K562 (cell line): Measurements from ENCODE around the gene RALGAPB. TPM values are rescaled to one million over a fixed set of nuclear protein-coding genes. Genes with fewer than 3 reads are reported as not detected.

Experiments
- ATAC-seq: fragments of 200-7000 bp; cut with Tn5 transposase; 3 replicates; pipeline ENCODE4 v1.9.1; 2020; ENCODE audit warnings: moderate library complexity
- BruUV-seq: library from RNA; stranded (reverse); fragments of 400-500 nt; replicated peaks from 2 replicates; lab custom pipeline; 2021; lab: Mats Ljungman, UMichigan
- CTCF ChIA-PET: fragments of 300-600 bp; formaldehyde crosslinking; extraction: SDS; loops from one replicate; lab custom pipeline; 2021; ENCODE audit warnings: low intra/inter-chr PET ratio; lab: Yijun Ruan, JAX
- POLR2A ChIA-PET: fragments of 300-600, 350-650 bp; sonication (Branson Sonifier 250); formaldehyde crosslinking; extraction: SDS; loops from one replicate; lab custom pipeline; 2021; ENCODE audit warnings: antibody characterized with exemption, inconsistent platforms; lab: Yijun Ruan, JAX
- DNase-seq, 4 experiments: peaks; one replicate each; pipeline versions ENCODE4 v3.0.0 to v3.0.0-alpha.2; 2011 to 2018; ENCODE audit warnings: low spot score in 3 of 4, mixed read lengths in 3 of 4; ENCODE audit errors: extremely low read depth in 1 of 4
- FAIRE-seq: peaks from 2 replicates; lab custom pipeline; 2011; peaks lifted over from hg19 to GRCh38; lab: Jason Lieb, UNC
- H2AFZ ChIP-seq: 2 replicates; pipeline ENCODE4 v1.6.0; 2011; ENCODE audit warnings: low read depth, low read length, control low read depth, inconsistent platforms
- H3K27ac ChIP-seq: fragments of 200-600 bp; 3 replicates; pipeline ENCODE4 v1.8.0; 2011; ENCODE audit warnings: low read depth, mild to moderate bottlenecking, control low read depth, inconsistent platforms, low read length, moderate library complexity, mixed read lengths; ENCODE audit errors: extremely low read depth
- H3K27me3 ChIP-seq, 2 experiments: fragments of 300-600 bp in 1 of 2; 2 replicates in 1 of 2; 3 replicates in 1 of 2; pipeline versions ENCODE4 v1.6.0 to v1.8.0; 2011; ENCODE audit warnings: inconsistent platforms in 2 of 2, low read length in 2 of 2, mild to moderate bottlenecking in 1 of 2, mixed read lengths in 1 of 2, moderate library complexity in 1 of 2; ENCODE audit not compliant: control insufficient read depth in 2 of 2, insufficient read depth in 2 of 2
- H3K36me3 ChIP-seq: fragments of 300-600 bp; 3 replicates; pipeline ENCODE4 v1.8.0; 2011; ENCODE audit warnings: mild to moderate bottlenecking, low read length, inconsistent platforms; ENCODE audit not compliant: control insufficient read depth, insufficient read depth
- H3K4me1 ChIP-seq, 2 experiments: fragments of 200-600 bp in 1 of 2; replicated peaks in 1 of 2; 2 replicates in 1 of 2; 3 replicates in 1 of 2; pipeline versions ENCODE4 v1.5.1 to v1.8.0; 2011; ENCODE audit warnings: inconsistent platforms in 2 of 2, low read length in 2 of 2, mild to moderate bottlenecking in 1 of 2, mixed read lengths in 1 of 2, moderate library complexity in 1 of 2; ENCODE audit not compliant: control insufficient read depth in 2 of 2, insufficient read depth in 2 of 2
- H3K4me2 ChIP-seq: 2 replicates; pipeline ENCODE4 v1.6.1; 2011; ENCODE audit warnings: low read length, control low read depth, inconsistent platforms, mixed read lengths; ENCODE audit not compliant: insufficient read depth
- H3K4me3 ChIP-seq: fragments of 200-600 bp; sonication (generic), shearing (Covaris generic); 2 replicates; pipeline ENCODE4 v1.5.1; 2016; ENCODE audit warnings: control low read depth, inconsistent platforms
- H3K79me2 ChIP-seq: fragments of 200-600 bp; 3 replicates; pipeline ENCODE4 v1.8.0; 2011; ENCODE audit warnings: low read length, inconsistent platforms; ENCODE audit not compliant: control insufficient read depth, insufficient read depth
- H3K9ac ChIP-seq, 2 experiments: 2 replicates each; pipeline versions ENCODE4 v1.6.0 to v1.6.1; 2011; ENCODE audit warnings: low read depth in 2 of 2, low read length in 2 of 2, control low read depth in 1 of 2, inconsistent platforms in 1 of 2, mild to moderate bottlenecking in 1 of 2, mixed read lengths in 1 of 2; ENCODE audit not compliant: insufficient read depth in 1 of 2
- H3K9me1 ChIP-seq: one replicate; pipeline ENCODE4 v1.6.0; 2011; ENCODE audit warnings: inconsistent platforms, mild to moderate bottlenecking, low read length, moderate library complexity; ENCODE audit not compliant: control insufficient read depth, insufficient read depth
- H3K9me3 ChIP-seq: replicated peaks from 2 replicates; pipeline ENCODE4 v1.5.1; 2011; ENCODE audit warnings: low read depth, low read length, inconsistent platforms; ENCODE audit not compliant: control insufficient read depth, insufficient read depth
- H4K20me1 ChIP-seq: replicated peaks from 2 replicates; pipeline ENCODE4 v1.6.1; 2011; ENCODE audit warnings: low read length, inconsistent platforms, mixed read lengths; ENCODE audit not compliant: control insufficient read depth, insufficient read depth
- ADNP ChIP-seq: fragments of 200-800 bp; sonication (Bioruptor generic); IDR thresholded peaks from 2 replicates; pipeline ENCODE4 v1.6.1; 2016; ENCODE audit warnings: missing genetic modification characterization, missing compliant biosample characterization
- CHCHD3 ChIP-seq: fragments of 250-450 bp; sonication (Bioruptor Pico); IDR thresholded peaks from 2 replicates; pipeline ENCODE4 v2.1.2; 2022; ENCODE audit warnings: mild to moderate bottlenecking
- ELK1 ChIP-seq: sonication (generic); formaldehyde crosslinking; IDR thresholded peaks from 2 replicates; pipeline ENCODE4 v1.8.1; 2022; ENCODE audit warnings: missing genetic modification reagents
- GABPB1 ChIP-seq: sonication (generic); formaldehyde crosslinking; IDR thresholded peaks from 2 replicates; pipeline ENCODE4 v1.8.0; 2022; ENCODE audit warnings: mild to moderate bottlenecking, missing genetic modification reagents
- HOMEZ ChIP-seq: fragments of 250-450 bp; sonication (Bioruptor Pico); IDR thresholded peaks from 2 replicates; pipeline ENCODE4 v1.4.0; 2020; ENCODE audit warnings: mild to moderate bottlenecking, moderate library complexity
- SMARCA4 ChIP-seq: fragments of 450-650 bp; IDR thresholded peaks from 2 replicates; pipeline ENCODE4 v1.6.1; 2016
- STAG1 ChIP-seq: sonication (generic); formaldehyde crosslinking; IDR thresholded peaks from 2 replicates; pipeline ENCODE4 v1.5.0; 2020; ENCODE audit warnings: missing genetic modification reagents, borderline replicate concordance
- ZNF12 ChIP-seq: sonication (generic); formaldehyde crosslinking; IDR thresholded peaks from 2 replicates; pipeline ENCODE4 v1.4.0; 2020; ENCODE audit warnings: mild to moderate bottlenecking, missing genetic modification reagents
- ZNF121 ChIP-seq: sonication (generic); formaldehyde crosslinking; conservative IDR thresholded peaks from 2 replicates; pipeline ENCODE4 v1.8.0; 2022; ENCODE audit warnings: missing genetic modification reagents
- WGBS: fragments of 100-300 bp; shearing (Covaris generic); methylation state at CpG from one replicate; pipeline ENCODE4 v1.1.6; 2016; ENCODE audit warnings: low coverage, mixed read lengths; ENCODE audit not compliant: insufficient coverage; ENCODE audit errors: missing lambda C conversion rate; 5-methylcytosine and 5-hydroxymethylcytosine counted together
- in situ Hi-C: fragments of 300-500 bp; cut with MboI; formaldehyde crosslinking; loops from 4 replicates; pipeline ENCODE4 v1.15.0; 2018; ENCODE audit warnings: inconsistent platforms, mixed read lengths
- intact Hi-C: fragments of 100-400 bp; cut with micrococcal nuclease; formaldehyde crosslinking; loops from 2 replicates; pipeline ENCODE4 v1.14.2; 2022
- polyA plus RNA-seq, 8 experiments: library from polyadenylated mRNA; depleted of rRNA in 4 of 8; stranded (reverse) in 5 of 8; unstranded in 3 of 8; fragments of >200 nt; fragmentation: Nextera tagmentation in 2 of 8; fragmentation: Illumina TruSeq in 1 of 8; extraction: Ambion mirVana in 2 of 8; extraction: Trizol in 1 of 8; gene quantifications; 2 replicates each; pipeline versions ENCODE4 v1.2.1 to v1.2.3, GENCODE V29; 2011 to 2014; ENCODE audit warnings: inconsistent platforms in 1 of 8, missing spikeins in 1 of 8
- total RNA-seq, 7 experiments: library from RNA; depleted of rRNA in 6 of 7; stranded (reverse); fragments of >200 nt in 6 of 7; fragmentation: Illumina TruSeq in 2 of 7; extraction: Trizol in 2 of 7; gene quantifications; 2 replicates each; pipeline versions ENCODE4 v1.2.1 to v1.2.3, GENCODE V29; 2011 to 2021; ENCODE audit warnings: low replicate concordance in 1 of 7

The RALGAPB gene
- total and polyA plus RNA-seq, 9 of the 15 experiments (the other 6 are each of a cell fraction or from before 2014, with no cell fraction given): 4.3 to 25.6 (median 13.6) TPM

GRCh38 chr20:38583306-38583705 is 110.7 kb downstream of the RALGAPB start (continued):
- TF ChIP-seq HOMEZ (CRISPR knock-in tag): no peak
- no peak for TF ChIP-seq SMARCA4
- no peak for TF ChIP-seq ZNF121 (CRISPR knock-in tag)
- TF ChIP-seq CHCHD3 (CRISPR knock-in tag): no peak

GRCh38 chr20:38584099-38584763 is 111.6 kb downstream of the RALGAPB start:
- in situ Hi-C loops: no loop called here
- Histone ChIP-seq H4K20me1 (no peaks in the 10 kb centered on the region), H3K9ac (no peak overlapping the region), H3K4me1 (peaks cover 0 to 3% of the 10 kb centered on the region in 2 experiments; a peak in 1 of 5 replicates), H3K9me1 (no peaks in the 10 kb centered on the region), H3K27ac (no peak overlapping the region), H3K27me3 (peaks cover 34 to 69% of the 10 kb centered on the region in 2 experiments), H3K36me3 (no peaks in the 10 kb centered on the region), H3K4me2 (no peak overlapping the region), H3K4me3 (no peak overlapping the region), H3K79me2 (no peaks in the 10 kb centered on the region), H2AFZ (no peak overlapping the region), H3K9me3 (no peaks in the 10 kb centered on the region)
- FAIRE-seq (no peak), ATAC-seq (no peak), DNase-seq (no peak)
- ChIA-PET POLR2A (no interaction called here), CTCF (no interaction called here)
- intact Hi-C loops: no loop called here
- 12% methylated on average over 7 of the region's 7 CpGs for WGBS
- TF ChIP-seq GABPB1: no peak
- no peak for TF ChIP-seq ZNF12 (CRISPR knock-in tag)
- TF ChIP-seq STAG1: no peak
- TF ChIP-seq ADNP (tag): no peak
- no peak for TF ChIP-seq ELK1 (CRISPR knock-in tag)
- BruUV-seq: no TSS peak
